Endometrial microvascular endothelial cells (primary cell): ENCODE data around the gene MNT. TPM values are rescaled to one million over a fixed set of nuclear protein-coding genes. Genes with fewer than 3 reads are reported as not detected.

Source experiments
- in situ Hi-C: cut with HindIII; loops from 2 replicates; pipeline ENCODE4 v1.10.0; 2017; ENCODE audit warnings: low sequenced_read_pairs, low pct_unique_long_range_greater_than_20kb; ENCODE audit errors: inconsistent ontology term
- total RNA-seq: library from RNA; depleted of rRNA; stranded (reverse); fragments of >200 nt; gene quantifications from one replicate; pipeline ENCODE4 v1.2.3, GENCODE V29; 2015; ENCODE audit errors: inconsistent ontology term

MNT gene
- total RNA-seq, 1 donor from 2014 or later: 4.5 TPM

DNA sequence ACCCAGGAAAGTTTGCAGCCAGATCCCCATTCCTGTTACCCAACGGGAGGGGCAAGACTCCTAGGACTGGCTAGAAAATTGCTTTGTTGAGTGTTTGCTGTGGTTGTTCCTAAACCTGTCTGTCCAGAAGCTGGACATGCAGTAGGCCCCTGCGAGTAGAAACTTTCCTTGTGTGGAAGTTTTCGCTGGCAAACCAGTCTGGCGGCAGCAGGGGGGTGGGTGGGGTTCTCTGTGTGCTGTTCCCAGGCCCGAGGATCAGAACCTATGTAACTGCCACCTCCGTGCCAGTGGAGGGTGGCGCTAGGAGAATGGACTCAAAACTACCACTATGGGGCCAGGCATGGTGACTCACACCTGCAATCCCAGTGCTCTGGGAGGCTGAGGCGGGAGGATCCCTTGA lies 54.4 kb downstream of the MNT start:
- in situ Hi-C loops: no loop called here

DNA sequence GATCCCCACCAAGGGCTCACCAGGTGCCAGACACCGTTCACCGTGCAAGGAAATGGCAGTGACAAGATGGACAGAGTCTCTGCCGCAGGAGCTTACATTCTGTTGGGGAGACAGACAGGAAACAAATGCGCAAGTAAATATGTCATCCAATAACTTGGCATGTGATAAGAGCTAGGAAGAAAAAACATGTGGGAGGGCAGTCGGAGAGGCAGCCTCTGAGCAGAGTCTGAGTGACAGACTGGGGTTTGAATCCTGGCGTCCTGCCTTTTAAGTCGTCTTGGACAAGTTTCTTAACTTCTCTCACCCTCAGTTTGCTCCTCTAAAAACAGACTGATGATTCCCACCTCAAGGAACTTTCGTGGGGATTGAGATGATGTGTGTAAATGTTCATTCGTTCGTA lies 56.3 kb downstream of the MNT start:
- in situ Hi-C loops: no loop called here

- in situ Hi-C loops: no loop called here
Observed at GRCh38 chr17:2343421-2343820, 57.4 kb downstream of the MNT start.

DNA sequence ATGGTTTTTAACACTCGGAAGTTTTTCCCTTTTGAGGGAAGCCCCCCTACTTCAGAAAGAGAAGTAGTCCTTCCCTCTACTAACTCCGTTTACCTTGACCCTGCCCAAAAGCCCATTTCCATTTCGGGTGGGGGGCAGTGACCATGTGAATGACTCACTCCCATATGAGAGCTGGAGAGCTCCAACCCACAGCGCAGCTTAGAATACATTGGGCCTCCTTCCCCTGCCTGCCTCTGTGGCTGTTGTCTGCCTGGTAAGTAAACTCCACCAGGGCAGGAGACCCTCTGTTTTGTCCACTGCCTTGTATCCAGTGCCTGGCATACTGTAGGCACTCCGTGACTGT lies 62.6 kb downstream of the MNT start:
- in situ Hi-C loops: no loop called here

GRCh38 chr17:2337544-2338314 lies 63.1 kb downstream of the MNT start:
- in situ Hi-C loops: no loop called here

- in situ Hi-C loops: no loop called here
Observed at GRCh38 chr17:2336852-2337543, 63.9 kb downstream of the MNT start, which contains the start of gene SGSM2. SGSM2 (plus strand) TSS chr17:2337501; CDS start chr17:2337689, 188 bp downstream.

- in situ Hi-C loops: no loop called here
Observed at GRCh38 chr17:2336215-2336851, 64.5 kb downstream of the MNT start, which contains the start of gene TSR1. TSR1 (minus strand) TSS chr17:2336457; CDS start chr17:2336427, 30 bp downstream.

- in situ Hi-C loops: no loop called here
Observed at GRCh38 chr17:2335726-2336214, 65.1 kb downstream of the MNT start.

Other genes starting within 250 kb of the MNT start
- gene SMG6, start 97.3 kb downstream of the MNT start, total RNA-seq: 67.2 TPM
- 23.3 TPM for gene SRR, start 97.1 kb downstream of the MNT start, total RNA-seq
- gene TSR1, start 64.6 kb downstream of the MNT start, total RNA-seq: 84.2 TPM
- gene SGSM2, start 63.6 kb downstream of the MNT start, total RNA-seq: 34.8 TPM
- 26.0 TPM for gene METTL16, start 110.8 kb upstream of the MNT start, total RNA-seq
- 48.4 TPM for gene PAFAH1B1, start 192.6 kb upstream of the MNT start, total RNA-seq